Body of pancreas (tissue), 4 donors: ENCODE data around the gene CLSTN2.

ENCODE experiments used
- POLR2A ChIP-seq, 3 donors: fragments of 450-650 bp; IDR thresholded peaks; one replicate each; pipeline ENCODE4 v1.6.1; 2016; ENCODE audit warnings: antibody characterized with exemption in 3 of 3, mild to moderate bottlenecking in 2 of 3
- TF ChIP-seq, protein P1 (sequence below), 7 experiments: fragments of 450-650 bp in 4 of 7; fragments of 200-600 bp in 3 of 7; sonication (generic) in 3 of 7; IDR thresholded peaks; one replicate each; pipeline ENCODE4 v1.5.1; 2016 to 2019; ENCODE audit warnings: antibody characterized with exemption in 7 of 7

DNA sequence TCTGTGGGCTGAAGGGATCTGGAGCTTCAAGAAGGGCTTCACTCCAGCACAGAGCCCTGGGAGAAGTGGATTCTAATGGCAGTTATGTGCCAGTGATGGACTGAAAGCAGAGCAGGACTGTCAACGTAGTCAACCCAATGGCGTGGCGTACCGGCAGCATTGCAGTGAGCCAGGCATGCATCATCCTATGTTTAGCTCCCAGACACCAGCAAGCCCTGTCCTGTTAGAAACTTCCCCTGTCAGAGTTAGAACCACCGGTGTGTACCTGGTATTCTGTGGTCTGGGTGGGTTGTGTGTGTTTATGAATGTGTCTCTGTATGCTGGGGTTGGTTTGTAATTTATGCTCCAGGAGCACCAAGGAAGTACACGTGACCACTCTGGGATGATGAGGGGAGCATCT is 86.3 kb downstream of the CLSTN2 start:
- TF ChIP-seq, protein P1, sequence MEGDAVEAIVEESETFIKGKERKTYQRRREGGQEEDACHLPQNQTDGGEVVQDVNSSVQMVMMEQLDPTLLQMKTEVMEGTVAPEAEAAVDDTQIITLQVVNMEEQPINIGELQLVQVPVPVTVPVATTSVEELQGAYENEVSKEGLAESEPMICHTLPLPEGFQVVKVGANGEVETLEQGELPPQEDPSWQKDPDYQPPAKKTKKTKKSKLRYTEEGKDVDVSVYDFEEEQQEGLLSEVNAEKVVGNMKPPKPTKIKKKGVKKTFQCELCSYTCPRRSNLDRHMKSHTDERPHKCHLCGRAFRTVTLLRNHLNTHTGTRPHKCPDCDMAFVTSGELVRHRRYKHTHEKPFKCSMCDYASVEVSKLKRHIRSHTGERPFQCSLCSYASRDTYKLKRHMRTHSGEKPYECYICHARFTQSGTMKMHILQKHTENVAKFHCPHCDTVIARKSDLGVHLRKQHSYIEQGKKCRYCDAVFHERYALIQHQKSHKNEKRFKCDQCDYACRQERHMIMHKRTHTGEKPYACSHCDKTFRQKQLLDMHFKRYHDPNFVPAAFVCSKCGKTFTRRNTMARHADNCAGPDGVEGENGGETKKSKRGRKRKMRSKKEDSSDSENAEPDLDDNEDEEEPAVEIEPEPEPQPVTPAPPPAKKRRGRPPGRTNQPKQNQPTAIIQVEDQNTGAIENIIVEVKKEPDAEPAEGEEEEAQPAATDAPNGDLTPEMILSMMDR (IDR thresholded peaks at IDR 0.05): no peak
- TF ChIP-seq POLR2A (IDR thresholded peaks at IDR 0.05): no peak
